Astrocyte of the spinal cord (primary cell): ENCODE measurements around the gene MYCBPAP.

Experiments
- DNase-seq: peaks from one replicate; pipeline ENCODE4 v3.0.0; 2011; ENCODE audit warnings: low read depth, low spot score
- H3K4me3 ChIP-seq: 2 replicates; pipeline ENCODE4 v1.5.1; 2011; ENCODE audit warnings: low read depth, mild to moderate bottlenecking, low read length, moderate library complexity
- in situ Hi-C: cut with HindIII; loops from 2 replicates; pipeline ENCODE4 v1.10.0; 2017; ENCODE audit warnings: low sequenced_read_pairs
- TF ChIP-seq, protein P1 (sequence below): IDR thresholded peaks from 2 replicates; pipeline ENCODE4 v1.5.1; 2012; ENCODE audit warnings: low read depth, mild to moderate bottlenecking, low read length, inconsistent platforms

MYCBPAP gene

DNA sequence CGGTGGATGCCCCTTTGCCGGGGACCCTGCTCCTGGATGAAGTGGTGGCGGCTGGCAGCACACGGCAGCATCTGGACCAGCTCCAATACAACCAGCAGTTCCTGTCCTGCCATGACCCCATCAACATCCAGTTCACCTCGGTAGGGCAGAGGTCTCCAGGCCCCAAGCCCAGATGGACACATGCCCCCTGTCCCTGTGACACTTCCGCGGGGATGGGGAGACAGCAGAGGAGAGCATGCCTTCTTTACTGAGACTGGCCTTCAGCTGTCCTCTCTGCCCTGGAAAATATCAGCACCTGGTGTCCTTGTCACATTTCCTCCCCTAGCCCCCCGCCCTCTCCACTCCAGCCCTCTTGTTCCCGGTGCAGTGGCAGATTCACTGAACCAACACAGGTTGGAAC is 45.8 kb upstream of the MYCBPAP start:
- no peak overlapping the region for H3K4me3 ChIP-seq
- TF ChIP-seq, protein P1, sequence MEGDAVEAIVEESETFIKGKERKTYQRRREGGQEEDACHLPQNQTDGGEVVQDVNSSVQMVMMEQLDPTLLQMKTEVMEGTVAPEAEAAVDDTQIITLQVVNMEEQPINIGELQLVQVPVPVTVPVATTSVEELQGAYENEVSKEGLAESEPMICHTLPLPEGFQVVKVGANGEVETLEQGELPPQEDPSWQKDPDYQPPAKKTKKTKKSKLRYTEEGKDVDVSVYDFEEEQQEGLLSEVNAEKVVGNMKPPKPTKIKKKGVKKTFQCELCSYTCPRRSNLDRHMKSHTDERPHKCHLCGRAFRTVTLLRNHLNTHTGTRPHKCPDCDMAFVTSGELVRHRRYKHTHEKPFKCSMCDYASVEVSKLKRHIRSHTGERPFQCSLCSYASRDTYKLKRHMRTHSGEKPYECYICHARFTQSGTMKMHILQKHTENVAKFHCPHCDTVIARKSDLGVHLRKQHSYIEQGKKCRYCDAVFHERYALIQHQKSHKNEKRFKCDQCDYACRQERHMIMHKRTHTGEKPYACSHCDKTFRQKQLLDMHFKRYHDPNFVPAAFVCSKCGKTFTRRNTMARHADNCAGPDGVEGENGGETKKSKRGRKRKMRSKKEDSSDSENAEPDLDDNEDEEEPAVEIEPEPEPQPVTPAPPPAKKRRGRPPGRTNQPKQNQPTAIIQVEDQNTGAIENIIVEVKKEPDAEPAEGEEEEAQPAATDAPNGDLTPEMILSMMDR, result no peak
- DNase-seq, result no peak
- in situ Hi-C loops, result no loop called here

DNA sequence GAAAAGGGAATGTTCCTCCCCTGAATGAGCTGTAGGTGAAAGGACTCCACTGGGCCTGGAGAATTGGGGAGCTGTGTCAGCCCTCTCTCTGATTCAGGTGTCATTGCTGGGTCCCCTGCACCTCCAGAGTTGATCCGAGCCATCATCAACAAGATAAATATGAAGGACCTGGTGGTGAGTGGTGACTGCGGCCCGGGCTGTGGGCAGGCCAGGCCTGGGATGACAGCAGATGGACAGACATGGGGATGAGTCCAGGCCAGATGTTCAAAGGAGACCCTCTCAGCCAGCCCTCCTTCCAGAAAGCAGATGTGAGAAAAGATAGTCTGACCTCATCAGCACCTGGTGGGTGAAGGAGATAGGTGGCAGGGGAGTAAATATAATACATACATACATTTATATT is 44.1 kb upstream of the MYCBPAP start:
- in situ Hi-C loops, result no loop called here
- DNase-seq, result no peak
- H3K4me3 ChIP-seq, result no peak overlapping the region
- TF ChIP-seq, protein P1, result no peak

DNA sequence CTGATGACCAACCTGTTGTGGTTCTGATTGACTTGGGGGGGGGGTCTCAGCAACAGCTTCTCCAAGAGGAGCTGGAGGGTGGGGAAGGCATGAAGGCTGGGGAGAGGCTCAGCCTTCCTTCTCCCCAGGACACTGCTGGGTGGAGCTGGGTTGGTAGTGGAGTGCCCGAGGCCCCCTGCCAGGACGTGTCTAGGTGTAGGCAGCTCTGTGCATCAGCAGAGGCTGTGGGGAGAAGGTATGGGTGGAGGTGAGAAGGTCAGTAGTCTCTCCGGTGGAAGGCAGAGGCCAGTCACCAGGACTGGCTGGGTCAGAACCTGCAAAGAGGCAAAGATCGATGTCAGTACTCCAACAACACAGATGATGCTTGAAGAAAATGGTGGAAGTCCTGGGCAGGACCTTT is 43.5 kb upstream of the MYCBPAP start:
- TF ChIP-seq, protein P1, result no peak
- no peak for DNase-seq
- no peak overlapping the region for H3K4me3 ChIP-seq
- in situ Hi-C loops, result no loop called here

DNA sequence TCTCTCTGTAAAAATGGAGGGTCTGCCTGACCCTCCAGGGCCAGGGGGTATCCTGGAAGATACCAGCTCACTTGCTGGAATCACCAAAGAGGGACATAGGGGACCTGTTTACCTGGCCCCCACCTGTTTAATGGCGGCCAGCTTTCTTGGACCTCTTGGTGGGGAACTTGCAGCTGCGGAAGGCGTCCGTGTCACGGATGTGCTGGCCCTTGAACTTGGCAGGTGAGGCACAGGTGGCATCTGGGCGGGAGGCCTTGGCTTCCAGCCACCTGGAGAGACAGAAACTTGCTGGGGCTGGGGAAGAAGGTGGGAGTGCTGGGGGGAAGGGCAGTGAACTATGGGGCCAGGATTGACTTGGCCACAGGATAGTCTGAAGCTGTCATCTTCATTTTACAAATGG is 43.1 kb upstream of the MYCBPAP start:
- H3K4me3 ChIP-seq, result no peak overlapping the region
- no peak for DNase-seq
- TF ChIP-seq, protein P1, result no peak
- in situ Hi-C loops, result no loop called here

DNA sequence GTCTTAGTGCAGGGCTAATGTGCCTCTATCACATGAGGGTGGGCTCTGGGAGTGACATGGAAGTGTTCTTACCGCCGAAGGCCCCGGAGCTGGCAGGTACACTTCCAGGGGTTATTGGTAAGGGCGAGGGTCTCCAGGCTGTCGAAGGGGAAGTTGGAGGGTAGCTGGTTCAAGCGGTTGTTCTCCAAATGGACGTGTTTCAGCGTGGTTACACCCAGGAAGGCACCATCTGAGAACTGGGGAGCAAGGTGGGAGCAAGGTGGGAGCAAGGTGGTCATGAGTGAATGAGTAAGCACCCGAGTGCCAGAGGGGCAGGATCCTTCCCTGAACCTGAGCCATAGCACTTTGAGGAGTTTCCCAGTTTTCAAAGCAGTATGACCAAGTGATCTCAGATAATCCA is 42.6 kb upstream of the MYCBPAP start:
- H3K4me3 ChIP-seq, result no peak overlapping the region
- in situ Hi-C loops, result no loop called here
- TF ChIP-seq, protein P1, result no peak
- no peak for DNase-seq

DNA sequence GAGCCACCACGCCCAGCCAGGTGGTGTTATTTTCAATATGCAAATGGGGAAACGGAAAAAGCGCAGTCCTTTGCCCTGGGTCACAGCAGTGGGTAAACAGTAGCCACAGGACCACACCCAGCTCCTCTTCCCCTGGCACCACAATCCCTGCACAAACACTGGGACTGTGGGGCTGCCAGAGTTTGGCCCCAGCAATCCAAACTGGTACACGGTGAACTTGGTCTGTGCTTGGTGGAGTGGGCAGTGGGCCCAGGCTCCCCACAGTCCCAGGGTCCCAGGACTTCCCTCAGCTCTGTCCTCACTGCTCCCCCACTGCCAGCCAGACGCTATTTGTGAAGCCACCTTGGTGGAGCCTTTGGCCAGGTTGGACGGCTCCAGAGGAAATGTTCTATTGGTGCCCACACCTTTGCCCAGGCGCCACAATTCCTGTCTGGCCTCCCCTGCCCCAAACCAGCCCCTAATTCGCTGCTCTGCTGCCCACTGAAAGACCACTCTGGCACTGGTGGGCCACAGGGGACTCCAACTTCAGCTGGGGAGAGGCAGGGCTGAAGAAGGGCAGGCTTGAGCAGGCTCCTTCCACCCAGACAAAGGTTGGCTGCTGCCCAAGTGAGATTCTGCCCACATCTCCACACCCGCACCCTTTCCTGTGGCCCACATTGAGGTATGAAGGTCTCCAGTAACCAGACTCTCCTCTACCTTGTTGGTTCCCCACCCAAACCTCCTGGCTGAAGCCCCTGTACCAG is 41.7 kb upstream of the MYCBPAP start:
- in situ Hi-C loops, result no loop called here
- DNase-seq, result no peak
- H3K4me3 ChIP-seq, result no peak overlapping the region
- TF ChIP-seq, protein P1, result no peak
